Kidney (tissue), 14 donors: ENCODE results near the gene RASGEF1C. TPM values are rescaled to one million over a fixed set of nuclear protein-coding genes. Genes with fewer than 3 reads are reported as not detected.

ENCODE experiments used
- DNase-seq, 5 donors: peaks; one replicate each; pipeline ENCODE4 v3.0.0-alpha.2; 2013 to 2020
- FAIRE-seq: peaks from 2 replicates; lab custom pipeline; 2012; peaks lifted over from hg19 to GRCh38; lab: Jason Lieb, UNC
- H3K27ac ChIP-seq, 2 donors: one replicate each; pipeline ENCODE4 v1.7.0; 2013; ENCODE audit warnings: low read depth in 2 of 2, low read length in 2 of 2, inconsistent platforms in 1 of 2
- H3K27me3 ChIP-seq: one replicate; pipeline ENCODE4 v1.7.1; 2013; ENCODE audit warnings: low read length, inconsistent platforms; ENCODE audit not compliant: control insufficient read depth, insufficient read depth
- H3K36me3 ChIP-seq, 3 donors: one replicate each; pipeline versions ENCODE4 v1.7.0 to v1.7.1; 2013; ENCODE audit warnings: low read length in 3 of 3, control low read depth in 1 of 3, inconsistent platforms in 1 of 3; ENCODE audit not compliant: insufficient read depth in 3 of 3, control insufficient read depth in 2 of 3
- H3K4me1 ChIP-seq, 3 donors: one replicate each; pipeline versions ENCODE4 v1.7.0 to v1.7.1; 2013; ENCODE audit warnings: low read length in 3 of 3, inconsistent platforms in 1 of 3, low read depth in 1 of 3; ENCODE audit not compliant: control insufficient read depth in 2 of 3, insufficient read depth in 2 of 3
- H3K4me3 ChIP-seq, 3 donors: one replicate each; pipeline versions ENCODE4 v1.7.0 to v1.8.1; 2013; ENCODE audit warnings: low read length in 3 of 3, control low read depth in 1 of 3, inconsistent platforms in 1 of 3
- H3K9ac ChIP-seq, 3 donors: one replicate each; pipeline versions ENCODE4 v1.7.0 to v1.7.1; 2013; ENCODE audit warnings: low read length in 3 of 3, control low read depth in 1 of 3, inconsistent platforms in 1 of 3
- H3K9me3 ChIP-seq, 3 donors: one replicate each; pipeline versions ENCODE4 v1.7.0 to v1.7.1; 2013; ENCODE audit warnings: low read length in 3 of 3, control low read depth in 1 of 3, inconsistent platforms in 1 of 3; ENCODE audit not compliant: control insufficient read depth in 2 of 3, insufficient read depth in 1 of 3
- intact Hi-C: fragments of 100-400 bp; cut with DNase I; formaldehyde crosslinking; loops from one replicate; pipeline ENCODE4 v1.11.1; 2022
- polyA plus RNA-seq: library from polyadenylated mRNA; stranded (reverse); fragments of 350-450 nt; fragmentation: Illumina TruSeq; extraction: RNeasy Lipid Tissue Mini Kit (QIAGEN cat#74804); gene quantifications from one replicate; pipeline ENCODE4 v1.2.3, GENCODE V29; 2014; ENCODE audit warnings: low read depth, low replicate concordance; ENCODE audit not compliant: insufficient read depth
- total RNA-seq: library from RNA; stranded (reverse); fragmentation: NEBNext Ultra II Directional; extraction: Animal tissue kit (Norgen Biotek cat#: 25700); gene quantifications from one replicate; pipeline ENCODE4 v1.2.1, GENCODE V29; 2021
- TF ChIP-seq, protein P1 (sequence below): IDR thresholded peaks from 3 replicates; pipeline ENCODE4 v1.5.1; 2012; ENCODE audit warnings: mild to moderate bottlenecking, moderate library complexity, borderline replicate concordance; ENCODE audit not compliant: insufficient read depth; ENCODE audit errors: extremely low read depth
- donor health status: control.
- donor health status: control.
- donor health status: control.
- donor health status: control.
- donor health status: control.
- donor health status: DM: yes; HTN: yes; CAD: no.
- donor health status: Normal renal cell carcinoma (clear cell type).

Gene RASGEF1C
- total and polyA plus RNA-seq, 2 donors from 2014 or later = 0.15 to 0.16 TPM

DNA sequence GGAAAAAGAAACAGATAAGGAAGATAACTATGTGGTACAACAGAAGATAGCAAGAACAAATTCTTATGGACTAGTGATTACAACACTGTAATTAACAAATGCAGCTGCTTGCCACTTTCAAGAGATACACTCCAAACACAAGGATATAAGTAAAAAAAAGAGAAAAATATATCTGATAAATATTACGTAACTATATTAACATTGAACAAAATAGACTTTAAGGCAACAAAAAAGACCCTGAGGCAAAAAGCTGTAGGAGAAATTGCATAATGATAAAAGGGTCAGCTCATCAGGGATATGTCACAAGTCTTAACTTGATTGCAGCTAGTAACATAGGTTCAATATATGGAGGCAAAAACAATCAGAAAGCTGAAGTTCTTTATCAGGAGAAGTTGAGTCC, 86.1 kb downstream of the RASGEF1C start:
- Histone ChIP-seq H3K9ac (no peak overlapping the region), H3K27me3 (no peaks in the 10 kb centered on the region), H3K4me1 (peaks cover 0 to 3% (median 0%) of the 10 kb centered on the region in 3 donors), H3K9me3 (no peaks in the 10 kb centered on the region), H3K27ac (no peak overlapping the region), H3K4me3 (no peak overlapping the region), H3K36me3 (no peaks in the 10 kb centered on the region)
- no peak for FAIRE-seq
- no peak for DNase-seq
- intact Hi-C loops = no loop called here
- TF ChIP-seq, protein P1, sequence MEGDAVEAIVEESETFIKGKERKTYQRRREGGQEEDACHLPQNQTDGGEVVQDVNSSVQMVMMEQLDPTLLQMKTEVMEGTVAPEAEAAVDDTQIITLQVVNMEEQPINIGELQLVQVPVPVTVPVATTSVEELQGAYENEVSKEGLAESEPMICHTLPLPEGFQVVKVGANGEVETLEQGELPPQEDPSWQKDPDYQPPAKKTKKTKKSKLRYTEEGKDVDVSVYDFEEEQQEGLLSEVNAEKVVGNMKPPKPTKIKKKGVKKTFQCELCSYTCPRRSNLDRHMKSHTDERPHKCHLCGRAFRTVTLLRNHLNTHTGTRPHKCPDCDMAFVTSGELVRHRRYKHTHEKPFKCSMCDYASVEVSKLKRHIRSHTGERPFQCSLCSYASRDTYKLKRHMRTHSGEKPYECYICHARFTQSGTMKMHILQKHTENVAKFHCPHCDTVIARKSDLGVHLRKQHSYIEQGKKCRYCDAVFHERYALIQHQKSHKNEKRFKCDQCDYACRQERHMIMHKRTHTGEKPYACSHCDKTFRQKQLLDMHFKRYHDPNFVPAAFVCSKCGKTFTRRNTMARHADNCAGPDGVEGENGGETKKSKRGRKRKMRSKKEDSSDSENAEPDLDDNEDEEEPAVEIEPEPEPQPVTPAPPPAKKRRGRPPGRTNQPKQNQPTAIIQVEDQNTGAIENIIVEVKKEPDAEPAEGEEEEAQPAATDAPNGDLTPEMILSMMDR = no peak

DNA sequence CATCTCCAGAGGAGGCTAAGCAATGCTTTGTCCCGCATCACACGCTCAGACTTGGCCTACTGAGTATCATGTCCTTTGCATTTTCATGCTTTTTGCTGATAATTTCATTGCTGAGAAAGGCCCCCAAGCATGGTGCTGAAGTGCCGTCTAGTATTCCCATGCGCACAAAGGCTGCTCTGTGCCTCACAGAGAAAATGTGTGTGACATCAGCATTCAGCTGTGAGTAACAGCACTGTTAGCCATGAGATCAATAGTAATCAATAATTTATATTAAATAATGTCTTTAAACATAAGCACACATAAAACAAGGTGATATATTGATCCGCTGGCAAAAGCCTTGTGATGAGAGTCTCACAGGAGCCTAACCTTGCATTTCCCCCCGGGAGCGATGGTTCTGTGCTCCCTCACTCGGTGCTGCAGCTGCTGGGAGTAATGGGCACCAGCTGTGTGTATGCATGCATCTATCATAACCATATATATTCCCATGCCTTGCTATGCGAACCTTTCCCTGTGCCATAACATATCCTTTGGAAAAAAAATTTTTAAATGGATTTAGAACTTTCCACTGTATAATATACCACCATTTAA, 87.1 kb downstream of the RASGEF1C start:
- DNase-seq (peak in 1 of 5 donors; percentile 1), FAIRE-seq (no peak)
- no peak overlapping the region for H3K9ac ChIP-seq
- no peaks in the 10 kb centered on the region for H3K27me3 ChIP-seq
- TF ChIP-seq, protein P1 = no peak
- no peak overlapping the region for H3K4me3 ChIP-seq
- no peak overlapping the region for H3K27ac ChIP-seq
- no peaks in the 10 kb centered on the region for H3K9me3 ChIP-seq
- H3K4me1 ChIP-seq = no peaks in the 10 kb centered on the region
- intact Hi-C loops = no loop called here
- no peaks in the 10 kb centered on the region for H3K36me3 ChIP-seq

DNA sequence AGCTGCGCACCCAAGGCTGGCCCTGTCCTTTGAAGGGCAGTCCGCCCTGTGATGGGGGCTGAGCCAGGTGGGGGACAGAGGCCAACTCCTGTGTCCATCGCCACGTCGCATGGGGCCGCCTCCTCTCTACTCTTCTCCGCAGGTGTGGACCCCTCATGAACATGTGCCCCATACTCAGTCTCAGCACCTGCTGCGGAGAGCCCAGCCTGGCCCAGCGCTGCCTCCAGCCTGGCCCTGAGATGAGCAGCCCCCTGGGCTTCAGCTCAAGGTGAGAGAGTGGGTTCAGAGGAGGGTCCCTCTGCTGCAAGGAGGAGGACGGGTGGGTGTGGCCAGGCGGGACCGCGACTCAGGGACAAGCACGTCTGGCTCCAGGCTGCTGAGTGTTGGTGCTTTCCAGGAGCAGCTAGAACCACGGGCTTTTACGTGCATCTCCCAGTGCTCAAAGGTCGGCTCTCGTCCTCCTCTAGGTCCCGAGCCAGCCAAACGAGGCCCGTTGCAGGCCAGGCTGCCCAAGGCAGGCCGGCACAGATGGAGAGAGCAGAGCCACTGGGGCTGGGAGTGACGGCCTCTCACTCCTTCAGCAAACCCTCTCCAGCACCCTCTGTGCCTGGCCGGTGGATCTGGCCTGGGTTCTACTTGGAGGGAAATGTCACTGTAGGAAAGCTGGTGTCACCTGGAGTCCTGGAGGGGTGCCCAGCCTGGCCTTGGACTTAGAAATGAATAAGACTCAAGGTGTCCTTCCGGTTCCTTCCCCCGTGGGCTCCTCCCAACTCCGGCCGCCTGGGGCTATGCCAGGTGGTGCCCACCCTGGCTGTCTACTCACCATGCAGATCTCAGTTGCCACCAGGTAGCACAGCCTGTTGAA, 88.5 kb downstream of the RASGEF1C start:
- TF ChIP-seq, protein P1 = no peak
- DNase-seq = peak in 3 of 5 donors; percentile 7 to 64 (median 29)
- H3K4me3 ChIP-seq = no peak overlapping the region
- H3K4me1 ChIP-seq = no peaks in the 10 kb centered on the region
- no peak overlapping the region for H3K27ac ChIP-seq
- H3K9me3 ChIP-seq = no peaks in the 10 kb centered on the region
- intact Hi-C loops = no loop called here
- H3K9ac ChIP-seq = no peak overlapping the region
- no peaks in the 10 kb centered on the region for H3K27me3 ChIP-seq
- no peaks in the 10 kb centered on the region for H3K36me3 ChIP-seq
- no peak for FAIRE-seq
